GM12872 (cell line): Measurements from ENCODE around the gene AUTS2.

Experiments
- CTCF ChIP-seq: IDR thresholded peaks from 3 replicates; pipeline ENCODE4 v1.5.1; 2011; ENCODE audit warnings: low read depth, mild to moderate bottlenecking, low read length, moderate library complexity; ENCODE audit not compliant: insufficient read depth

Gene AUTS2

GRCh38 chr7:69600710-69601519, 2.6 kb downstream of the AUTS2 start:
- TF ChIP-seq CTCF = no peak

GRCh38 chr7:69602522-69602921, 4.2 kb downstream of the AUTS2 start:
- no peak for TF ChIP-seq CTCF

DNA sequence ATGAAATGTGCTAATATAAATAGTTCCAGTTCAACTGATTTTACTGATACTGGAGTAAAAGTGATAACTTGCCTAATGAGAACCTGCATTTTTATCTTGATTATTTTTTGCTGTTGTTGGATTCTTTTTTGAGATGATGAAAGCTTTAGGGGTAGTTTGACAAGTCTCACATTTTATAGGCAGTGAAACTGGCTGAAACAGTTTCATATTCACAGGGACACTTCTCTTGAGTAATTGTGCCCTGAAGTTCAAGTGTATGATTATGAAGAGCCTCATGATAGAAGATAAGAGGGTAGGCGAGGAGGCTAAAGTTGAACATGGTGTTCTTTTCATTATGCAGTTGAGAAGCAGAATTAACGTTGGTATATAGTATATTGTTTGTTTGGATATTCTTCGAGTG, 5.1 kb downstream of the AUTS2 start:
- no peak for TF ChIP-seq CTCF

- no peak for TF ChIP-seq CTCF
These were observed 5.7 kb downstream of the AUTS2 start for GRCh38 chr7:69603937-69604494.

DNA sequence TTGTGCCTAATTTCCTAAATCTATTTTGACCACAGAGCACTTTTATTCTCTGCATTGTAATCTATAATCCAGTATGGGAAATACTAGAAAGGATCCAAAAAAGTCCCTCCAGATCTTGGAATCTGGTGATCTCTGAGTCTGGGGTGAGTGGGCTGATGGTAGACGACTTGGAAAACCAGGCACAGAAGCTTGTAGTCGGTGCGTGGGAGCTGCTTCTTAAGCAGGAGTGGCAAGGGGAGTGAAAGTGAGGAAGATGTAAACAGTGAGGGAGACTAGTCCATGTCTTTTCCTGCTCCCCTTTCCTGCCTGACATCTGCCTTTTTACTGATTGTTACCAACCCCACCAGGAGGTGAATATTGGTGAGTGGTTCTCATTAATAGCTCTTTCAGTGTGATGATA, 6.8 kb downstream of the AUTS2 start:
- TF ChIP-seq CTCF = no peak

- no peak for TF ChIP-seq CTCF
These were observed 7.3 kb downstream of the AUTS2 start for GRCh38 chr7:69605546-69605945.

DNA sequence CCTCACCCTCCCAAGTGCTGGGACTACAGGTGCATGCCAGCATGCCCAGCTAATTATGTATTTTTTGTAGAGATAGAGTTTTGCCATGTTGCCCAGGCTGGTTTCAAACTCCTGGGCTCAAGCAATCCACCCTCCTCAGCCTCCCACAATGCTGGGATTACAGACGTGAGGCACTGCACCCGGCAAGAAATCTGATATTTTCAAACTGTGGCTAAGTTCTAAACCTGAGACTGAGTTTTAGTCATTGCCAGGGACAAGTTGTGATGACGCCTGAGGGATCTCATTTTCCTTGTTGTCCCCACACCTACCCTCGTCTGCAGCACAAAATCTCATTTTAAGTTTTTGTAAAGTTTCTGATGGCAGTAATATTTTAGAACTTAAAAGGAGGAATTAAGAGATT, 9.8 kb downstream of the AUTS2 start:
- no peak for TF ChIP-seq CTCF
